ENCODE data around the gene SLC26A1.

SLC26A1 gene

DNA sequence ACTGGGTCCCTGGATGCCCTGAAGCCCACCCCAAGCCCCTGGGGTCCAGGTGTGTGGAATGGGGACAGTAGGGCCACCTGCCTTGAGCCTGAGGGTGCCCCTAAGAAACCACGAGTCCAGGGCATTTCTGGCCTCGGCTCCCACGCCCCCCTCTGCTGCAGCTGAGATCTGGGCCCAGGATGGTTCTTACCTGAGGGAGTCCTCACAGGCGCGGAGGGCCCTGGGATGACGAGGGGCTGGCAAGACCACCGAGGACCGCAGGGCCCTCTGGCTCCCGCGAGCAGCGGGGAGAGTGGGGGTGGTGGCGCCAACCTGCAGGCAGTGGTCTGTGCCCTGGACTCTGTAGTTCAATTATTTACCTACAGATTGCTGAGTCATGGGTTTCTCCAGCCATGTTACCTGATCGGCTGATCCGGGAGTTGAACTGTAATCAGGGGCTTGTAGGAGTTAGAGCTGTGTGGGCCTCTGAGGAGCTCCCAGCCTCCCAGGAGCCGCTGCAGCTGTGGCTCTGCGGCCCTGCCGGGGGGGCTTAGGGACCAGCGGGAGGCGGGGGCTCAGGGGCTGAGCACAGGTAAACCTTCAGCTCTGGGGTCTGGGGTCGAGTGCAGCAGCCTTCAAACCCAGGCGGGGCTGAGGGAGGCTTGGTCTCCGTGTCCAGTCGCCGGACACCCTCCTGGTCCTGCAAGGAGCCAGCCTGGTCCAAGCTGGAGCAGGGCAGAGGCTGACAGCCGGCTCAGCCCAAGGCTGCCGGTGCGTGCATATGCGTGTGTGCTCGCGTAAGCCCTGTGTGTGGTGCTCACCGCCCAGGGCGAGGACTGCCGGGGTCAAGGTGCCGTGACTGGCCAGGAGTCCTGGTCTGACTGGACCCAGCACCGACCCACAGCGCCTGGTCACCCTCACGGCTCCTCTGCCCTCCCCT is at the start of gene SLC26A1:
SLC26A1 (minus strand) TSS at position 294 of the 919 bp plus-strand sequence. CDS start 1,701 bp downstream, outside the sequence.
- peaks cover 24% of the 10 kb centered on the region for H3K27me3 Mint-ChIP-seq (ENCODE audit: low read depth)
- H3K36me3 Mint-ChIP-seq (ENCODE audit: low read depth): no peaks in the 10 kb centered on the region
- TF ChIP-seq, protein P1, sequence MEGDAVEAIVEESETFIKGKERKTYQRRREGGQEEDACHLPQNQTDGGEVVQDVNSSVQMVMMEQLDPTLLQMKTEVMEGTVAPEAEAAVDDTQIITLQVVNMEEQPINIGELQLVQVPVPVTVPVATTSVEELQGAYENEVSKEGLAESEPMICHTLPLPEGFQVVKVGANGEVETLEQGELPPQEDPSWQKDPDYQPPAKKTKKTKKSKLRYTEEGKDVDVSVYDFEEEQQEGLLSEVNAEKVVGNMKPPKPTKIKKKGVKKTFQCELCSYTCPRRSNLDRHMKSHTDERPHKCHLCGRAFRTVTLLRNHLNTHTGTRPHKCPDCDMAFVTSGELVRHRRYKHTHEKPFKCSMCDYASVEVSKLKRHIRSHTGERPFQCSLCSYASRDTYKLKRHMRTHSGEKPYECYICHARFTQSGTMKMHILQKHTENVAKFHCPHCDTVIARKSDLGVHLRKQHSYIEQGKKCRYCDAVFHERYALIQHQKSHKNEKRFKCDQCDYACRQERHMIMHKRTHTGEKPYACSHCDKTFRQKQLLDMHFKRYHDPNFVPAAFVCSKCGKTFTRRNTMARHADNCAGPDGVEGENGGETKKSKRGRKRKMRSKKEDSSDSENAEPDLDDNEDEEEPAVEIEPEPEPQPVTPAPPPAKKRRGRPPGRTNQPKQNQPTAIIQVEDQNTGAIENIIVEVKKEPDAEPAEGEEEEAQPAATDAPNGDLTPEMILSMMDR (IDR thresholded peaks at IDR 0.05; ENCODE audit: unreplicated experiment in 3 of 3): no peak
- peak within 1 kb of the TSS in 2 of 3 experiments; percentile 38 to 54 for H3K4me3 Mint-ChIP-seq
- no peaks in the 10 kb centered on the region for H3K9me3 Mint-ChIP-seq
- H3K27ac Mint-ChIP-seq: peak within 1 kb of the TSS; percentile 64 to 96 (median 65)
- H3K4me1 Mint-ChIP-seq: no peaks in the 10 kb centered on the region

- TF ChIP-seq, protein P1 (IDR thresholded peaks at IDR 0.05; ENCODE audit: unreplicated experiment in 3 of 3): no peak
- Mint-ChIP-seq H3K4me3 (no peak overlapping the region), H3K27me3 (ENCODE audit: low read depth) (peaks cover 28% of the 10 kb centered on the region), H3K9me3 (no peaks in the 10 kb centered on the region), H3K36me3 (ENCODE audit: low read depth) (no peaks in the 10 kb centered on the region), H3K27ac (peak overlapping the region in 2 of 3 experiments; percentile 61 to 99), H3K4me1 (peaks cover 39% of the 10 kb centered on the region)
These were observed 49.3 kb upstream of the SLC26A1 start for GRCh38 chr4:1042352-1043055.

DNA sequence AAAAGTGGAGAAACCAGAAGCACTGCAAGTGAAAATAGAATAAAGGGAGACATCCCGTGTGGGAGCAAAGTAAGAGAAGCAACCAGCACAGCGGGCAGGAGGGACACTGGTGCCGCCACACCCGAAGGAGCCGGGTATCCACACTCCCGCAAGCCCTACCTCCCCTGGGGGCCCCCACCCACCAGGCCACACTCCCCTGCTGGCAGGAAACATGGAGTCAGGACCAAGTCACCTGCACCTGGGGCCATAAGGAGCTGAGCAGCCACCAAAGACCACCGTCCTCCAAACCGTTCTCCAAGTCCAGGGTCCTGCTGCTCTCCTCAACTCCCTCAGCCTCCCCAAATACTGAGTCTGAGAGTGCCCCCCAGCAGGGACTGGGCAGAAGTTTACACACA is 48.7 kb upstream of the SLC26A1 start:
- H3K9me3 Mint-ChIP-seq: no peaks in the 10 kb centered on the region
- peak overlapping the region; percentile 89 to 99 (median 97) for H3K27ac Mint-ChIP-seq
- no peaks in the 10 kb centered on the region for H3K36me3 Mint-ChIP-seq (ENCODE audit: low read depth)
- peak overlapping the region; percentile 61 to 68 (median 67) for H3K4me3 Mint-ChIP-seq
- peaks cover 38% of the 10 kb centered on the region for H3K4me1 Mint-ChIP-seq
- TF ChIP-seq, protein P1 (IDR thresholded peaks at IDR 0.05; ENCODE audit: unreplicated experiment in 3 of 3): no peak
- peaks cover 27% of the 10 kb centered on the region for H3K27me3 Mint-ChIP-seq (ENCODE audit: low read depth)

DNA sequence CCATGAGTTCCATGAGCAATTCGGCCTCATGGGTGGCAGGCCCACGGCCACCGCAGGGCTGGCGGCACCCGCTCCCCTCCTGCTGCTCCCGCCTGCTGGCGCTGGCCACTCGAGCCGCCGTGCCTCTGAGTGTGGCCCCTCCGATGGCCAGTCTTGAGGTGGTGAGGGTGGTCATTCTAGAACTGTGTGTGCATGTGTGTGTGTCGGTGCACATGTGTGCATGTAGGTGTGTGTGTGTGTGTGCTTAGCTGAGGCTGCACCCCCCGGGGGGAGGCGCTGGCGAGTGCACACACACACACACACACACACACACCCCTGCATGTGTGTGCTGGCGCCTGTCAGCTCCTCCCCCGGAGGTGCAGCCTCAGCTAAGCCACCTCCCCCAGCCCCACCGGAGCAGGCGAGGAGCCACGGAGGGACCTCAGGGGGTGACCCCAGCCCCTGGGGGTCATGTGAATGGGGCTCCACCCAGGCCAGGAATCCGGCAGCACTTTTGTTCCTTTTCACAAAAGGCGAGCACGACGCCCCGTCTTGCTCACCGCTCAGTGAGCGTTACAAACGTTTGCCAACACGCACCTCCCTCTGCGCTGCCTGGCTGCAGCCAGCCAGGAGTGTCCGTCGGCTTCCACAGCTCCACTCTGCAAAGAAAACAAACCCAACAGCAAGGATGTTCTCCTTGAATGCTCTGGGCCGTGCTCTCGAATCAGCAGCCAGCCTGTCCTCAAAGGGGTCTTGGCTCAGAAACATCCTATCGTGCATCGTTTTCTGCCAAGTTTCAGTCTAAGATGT is 48.1 kb upstream of the SLC26A1 start:
- Mint-ChIP-seq H3K4me3 (peak overlapping the region; percentile 61 to 68 (median 67)), H3K4me1 (peaks cover 33% of the 10 kb centered on the region), H3K27ac (peak overlapping the region; percentile 89 to 99 (median 97)), H3K36me3 (ENCODE audit: low read depth) (no peaks in the 10 kb centered on the region), H3K27me3 (ENCODE audit: low read depth) (peaks cover 22% of the 10 kb centered on the region), H3K9me3 (no peaks in the 10 kb centered on the region)
- TF ChIP-seq, protein P1 (IDR thresholded peaks at IDR 0.05; ENCODE audit: unreplicated experiment in 3 of 3): no peak

GRCh38 chr4:1040344-1041146 is 47.3 kb upstream of the SLC26A1 start:
- H3K9me3 Mint-ChIP-seq: no peaks in the 10 kb centered on the region
- peaks cover 22% of the 10 kb centered on the region for H3K27me3 Mint-ChIP-seq (ENCODE audit: low read depth)
- peaks cover 33% of the 10 kb centered on the region for H3K4me1 Mint-ChIP-seq
- peak overlapping the region in 1 of 3 experiments; percentile 27 for H3K4me3 Mint-ChIP-seq
- no peaks in the 10 kb centered on the region for H3K36me3 Mint-ChIP-seq (ENCODE audit: low read depth)
- TF ChIP-seq, protein P1 (IDR thresholded peaks at IDR 0.05; ENCODE audit: unreplicated experiment in 3 of 3): no peak
- peak overlapping the region; percentile 88 to 97 (median 89) for H3K27ac Mint-ChIP-seq

Measured in nephron (organoid).